GM21367 (cell line): Measurements from ENCODE around the gene XYLB.
"Not testable (repeated sequence)": the region's sequence is repeated elsewhere in the genome, so short reads cannot be mapped to it uniquely, and the experiment has no call there.

Source experiments
- ATAC-seq: cut with Tn5 transposase; IDR thresholded peaks from one replicate; pipeline ENCODE4 v1.9.1; 2021; ENCODE audit not compliant: unreplicated experiment

XYLB gene

DNA sequence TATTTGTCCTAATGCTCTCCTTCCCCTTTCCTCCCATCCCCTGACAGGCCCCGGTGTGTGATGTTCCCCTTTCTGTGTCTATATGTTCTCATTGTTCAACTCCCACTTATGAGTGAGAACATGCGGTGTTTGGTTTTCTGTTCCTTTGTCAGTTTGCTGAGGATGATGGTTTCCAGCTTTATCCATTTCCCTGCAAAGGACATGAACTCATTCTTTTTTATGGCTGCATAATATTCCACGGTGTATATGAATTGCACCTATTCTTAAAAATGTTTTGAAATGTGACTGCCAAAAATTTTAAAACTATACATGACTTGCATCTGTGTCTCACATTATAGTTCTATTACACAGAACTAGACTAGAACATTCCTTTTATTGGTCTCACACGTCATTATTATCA, 25.9 kb upstream of the XYLB start:
- ATAC-seq: not testable (repeated sequence)

DNA sequence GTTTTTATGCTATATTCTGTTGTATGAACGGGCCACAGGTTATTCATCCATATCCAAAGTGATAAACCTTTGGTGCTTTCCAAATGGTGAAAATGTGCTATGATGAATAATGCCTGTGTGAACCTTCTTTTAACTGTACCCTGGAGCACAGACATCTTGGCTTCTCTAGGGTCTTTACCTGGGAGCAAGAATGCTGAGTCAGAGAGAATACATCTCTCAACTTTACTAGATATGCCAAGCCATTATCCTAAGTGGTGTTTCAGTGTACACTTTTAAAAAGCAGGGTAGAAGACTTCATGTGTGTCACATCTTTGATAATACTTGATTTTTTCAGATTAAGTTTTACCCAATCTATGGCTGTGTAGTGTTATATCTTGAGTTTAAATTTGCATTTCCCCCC, 23.5 kb upstream of the XYLB start:
- ATAC-seq: no peak

DNA sequence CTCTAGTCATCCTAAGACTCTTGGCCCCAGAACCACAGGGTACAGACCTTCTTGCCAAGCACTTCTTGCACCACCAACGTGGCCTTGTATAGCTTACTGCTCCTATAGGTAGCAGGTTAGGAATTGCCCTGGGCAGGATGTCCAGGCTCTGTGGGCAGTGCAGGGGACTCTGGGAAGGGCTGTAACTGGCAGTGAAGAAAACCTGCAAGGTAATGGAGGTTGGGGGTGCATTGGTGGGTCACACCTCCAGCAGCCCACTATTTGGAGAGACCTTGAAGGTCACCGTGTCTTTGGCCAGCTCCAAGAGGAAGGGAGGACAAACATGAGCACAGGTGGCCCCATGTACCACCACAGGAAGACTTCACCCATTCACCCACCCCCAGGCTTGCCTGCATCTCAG, 21.3 kb upstream of the XYLB start:
- no peak for ATAC-seq

DNA sequence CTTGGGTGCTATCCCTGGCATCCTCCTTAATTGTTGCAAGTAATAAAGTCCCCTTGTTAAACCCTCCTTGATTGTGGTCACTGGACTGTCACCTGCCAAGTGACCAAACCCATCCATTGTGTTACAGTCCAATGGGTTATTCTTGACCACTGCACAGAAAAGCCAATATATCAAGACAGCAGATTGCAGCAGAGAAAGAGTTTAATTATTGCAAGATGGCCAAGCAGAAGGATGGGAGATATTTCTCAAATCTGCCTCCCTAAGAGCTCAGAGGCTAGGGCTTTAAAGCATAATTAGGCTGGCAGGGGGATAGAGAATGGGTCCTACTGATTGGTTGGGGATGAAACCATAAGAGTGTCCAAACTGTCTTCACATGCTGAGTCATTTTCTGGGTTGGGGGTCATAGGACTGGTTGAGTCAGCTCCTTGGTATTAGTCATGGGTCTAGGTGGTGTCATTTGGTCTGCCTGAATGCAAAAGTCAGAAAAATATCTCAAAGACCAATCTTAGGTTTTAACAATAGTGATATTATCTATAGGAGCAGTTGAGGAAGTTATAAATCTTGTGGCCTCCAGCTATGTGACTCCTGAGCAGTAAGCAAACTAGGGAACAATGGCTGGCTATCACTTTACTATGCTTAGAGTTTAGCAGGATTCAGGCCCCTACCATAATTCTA, 19.1 kb upstream of the XYLB start:
- no peak for ATAC-seq

DNA sequence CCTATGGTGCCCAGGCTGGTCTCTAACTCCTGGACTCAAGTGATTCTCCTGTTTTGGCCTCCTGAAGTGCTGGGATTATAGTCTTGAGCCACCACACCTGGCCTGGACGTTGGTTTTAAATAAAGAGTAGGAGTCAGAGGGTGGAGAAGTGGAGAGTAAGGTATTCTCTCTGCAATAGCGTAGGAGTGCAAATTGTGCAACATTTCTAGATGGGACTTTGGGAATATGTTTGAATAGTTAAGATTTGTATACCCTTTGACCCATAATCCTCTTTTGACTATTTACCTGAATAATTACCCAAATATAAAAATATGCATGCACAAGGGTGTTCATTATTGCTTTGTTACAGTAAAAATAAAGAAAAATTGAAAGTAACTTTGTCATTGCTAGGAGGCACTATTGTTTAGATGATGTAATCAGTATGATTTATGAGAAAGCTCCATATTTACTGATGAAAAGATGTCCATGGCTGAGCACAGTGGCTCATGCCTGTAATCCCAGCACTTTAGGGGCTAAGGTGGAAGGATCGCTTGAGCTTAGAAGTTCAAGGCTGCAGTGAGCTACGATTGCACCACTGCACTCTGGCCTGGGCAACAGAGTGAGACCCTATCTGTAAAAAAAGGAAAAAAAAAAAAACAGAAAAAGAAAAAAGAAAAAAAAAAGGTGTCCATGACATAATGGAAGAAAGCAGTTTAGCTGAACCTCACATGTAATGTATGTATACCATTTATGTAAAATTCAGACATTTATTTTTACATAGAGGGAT, 15.1 kb upstream of the XYLB start:
- ATAC-seq: no peak

DNA sequence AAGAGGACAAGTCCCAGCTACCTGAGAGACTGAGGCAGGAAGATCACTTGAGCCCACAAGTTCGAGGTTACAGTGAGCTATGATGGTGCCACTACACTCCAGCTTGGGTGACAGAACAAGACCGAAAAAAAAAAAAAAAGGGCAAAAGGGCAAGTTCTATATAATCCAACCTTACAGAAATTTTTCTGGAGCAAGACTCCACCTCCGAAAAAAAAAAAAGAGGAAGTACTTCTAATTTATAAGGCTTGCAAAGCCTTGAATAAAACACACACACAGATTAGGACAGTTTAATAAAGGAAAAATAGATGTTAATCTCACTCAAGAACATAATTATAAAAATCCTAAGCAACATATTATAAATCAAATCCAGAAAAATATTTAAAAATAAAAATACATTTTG, 14.4 kb upstream of the XYLB start:
- no peak for ATAC-seq

DNA sequence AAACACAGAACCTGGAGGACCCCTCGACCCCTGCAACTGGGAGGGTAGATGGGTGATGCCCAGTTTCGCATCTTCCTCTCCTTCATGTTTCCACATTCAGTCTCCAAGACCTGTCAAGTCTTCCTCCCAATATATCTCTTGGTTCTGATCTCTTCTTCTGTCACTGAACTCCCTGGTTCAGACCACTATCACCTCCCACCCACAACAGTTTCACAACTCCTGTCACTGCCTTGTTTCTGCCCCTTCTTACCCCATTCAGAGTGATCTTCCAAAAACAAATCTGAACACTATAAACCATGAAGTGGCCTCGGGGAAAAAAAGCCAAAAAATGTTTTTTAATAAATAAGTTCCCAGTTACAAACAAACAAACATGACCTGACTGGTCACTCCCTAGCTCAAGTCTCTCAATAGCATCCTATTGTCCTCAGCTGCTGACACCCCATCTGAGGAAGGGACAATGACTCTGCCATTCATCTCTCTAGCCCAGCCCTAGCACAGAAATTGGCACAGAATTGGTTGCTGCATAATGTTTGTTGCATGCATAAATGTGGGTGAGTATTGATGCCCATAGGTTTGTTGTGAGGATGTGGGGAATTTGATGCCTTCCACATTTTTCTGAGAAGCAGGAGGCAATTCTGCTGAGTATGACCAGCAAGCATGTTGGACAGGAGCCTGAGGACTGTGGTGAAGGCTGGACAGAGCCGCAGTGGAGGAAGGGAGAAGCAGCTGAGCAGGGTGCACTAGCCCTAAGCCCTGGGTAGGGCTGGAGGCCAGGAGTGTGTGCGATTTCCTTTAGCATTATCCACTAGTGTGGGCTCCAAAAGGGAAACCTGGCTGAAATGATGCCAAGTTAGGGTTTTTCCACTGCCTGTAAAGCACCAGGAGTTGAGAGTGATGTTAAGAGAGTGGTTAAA, 12.2 kb upstream of the XYLB start:
- ATAC-seq: no peak

DNA sequence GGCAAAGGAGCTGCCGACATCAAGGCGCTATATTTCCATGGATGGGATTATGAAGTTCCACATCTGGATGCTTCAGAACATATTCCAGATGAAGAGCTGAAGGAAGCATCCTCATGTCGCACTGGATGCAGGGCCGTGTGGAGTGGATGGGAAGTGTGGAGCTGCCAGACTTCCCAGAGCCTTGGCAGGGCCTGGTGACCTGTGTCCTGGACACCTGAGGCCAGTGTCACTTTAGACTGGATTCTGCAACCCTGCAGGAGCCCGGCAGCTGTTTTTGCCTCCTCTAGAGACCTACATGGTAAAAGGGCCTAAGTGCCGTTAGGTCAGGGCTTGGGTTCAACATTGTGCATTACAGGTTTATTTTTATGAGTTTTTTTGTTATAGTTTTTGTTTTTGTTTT, 11.3 kb upstream of the XYLB start:
- ATAC-seq: no peak

DNA sequence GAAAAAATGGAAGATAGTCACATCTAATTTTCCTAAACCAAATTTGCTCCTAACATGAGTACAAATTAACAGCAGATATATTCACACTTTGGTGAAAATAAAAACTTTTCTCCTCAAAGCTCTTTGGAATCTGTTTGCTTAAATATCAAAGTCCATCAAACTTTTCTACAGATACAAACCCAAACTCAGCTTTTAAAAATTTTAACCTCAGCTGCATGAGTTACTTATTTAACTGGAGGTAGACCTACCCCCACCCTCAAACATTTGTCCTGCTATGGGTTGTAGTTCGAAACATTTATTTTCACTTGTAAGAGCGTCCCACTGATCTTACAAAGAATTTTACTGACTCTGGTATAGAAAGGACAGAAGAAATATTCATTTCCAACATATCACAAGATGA, 8.9 kb upstream of the XYLB start:
- no peak for ATAC-seq

DNA sequence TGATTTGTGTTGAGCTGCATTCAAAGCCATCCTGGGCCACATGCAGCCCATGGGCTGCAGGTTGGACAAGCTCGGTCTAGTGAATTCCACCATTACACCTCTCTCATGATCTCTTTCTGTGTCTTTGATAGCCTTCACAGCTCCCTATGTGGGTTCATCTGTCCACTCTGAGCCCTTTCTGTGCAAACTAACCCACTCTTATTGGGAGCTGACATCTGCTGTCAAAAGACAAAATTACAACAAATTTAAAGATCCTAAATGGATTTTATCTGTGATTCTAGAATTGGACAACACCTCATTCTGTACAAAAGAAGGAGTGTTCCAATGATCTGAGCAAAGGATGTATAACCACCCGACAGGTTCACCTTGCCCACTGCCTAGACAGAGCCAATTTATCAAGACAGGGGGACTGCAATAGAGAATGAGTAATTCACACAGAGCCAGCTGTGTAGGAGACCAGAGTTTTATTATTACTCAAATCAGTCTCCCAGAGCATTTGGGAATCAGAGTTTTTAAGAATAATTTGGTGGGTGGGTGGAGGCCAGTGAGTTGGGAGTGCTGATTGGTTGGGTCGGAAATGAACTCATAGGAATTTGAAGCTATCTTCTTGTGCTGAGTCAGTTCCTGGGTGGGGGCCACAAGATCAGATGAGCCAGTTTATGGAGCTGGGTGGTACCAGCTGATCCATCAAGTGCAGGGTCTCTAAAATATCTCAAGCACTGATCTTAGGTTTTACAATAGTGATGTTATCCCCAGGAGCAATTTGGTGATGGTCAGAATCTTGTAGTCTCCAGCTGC, 2.6 kb upstream of the XYLB start:
- no peak for ATAC-seq

DNA sequence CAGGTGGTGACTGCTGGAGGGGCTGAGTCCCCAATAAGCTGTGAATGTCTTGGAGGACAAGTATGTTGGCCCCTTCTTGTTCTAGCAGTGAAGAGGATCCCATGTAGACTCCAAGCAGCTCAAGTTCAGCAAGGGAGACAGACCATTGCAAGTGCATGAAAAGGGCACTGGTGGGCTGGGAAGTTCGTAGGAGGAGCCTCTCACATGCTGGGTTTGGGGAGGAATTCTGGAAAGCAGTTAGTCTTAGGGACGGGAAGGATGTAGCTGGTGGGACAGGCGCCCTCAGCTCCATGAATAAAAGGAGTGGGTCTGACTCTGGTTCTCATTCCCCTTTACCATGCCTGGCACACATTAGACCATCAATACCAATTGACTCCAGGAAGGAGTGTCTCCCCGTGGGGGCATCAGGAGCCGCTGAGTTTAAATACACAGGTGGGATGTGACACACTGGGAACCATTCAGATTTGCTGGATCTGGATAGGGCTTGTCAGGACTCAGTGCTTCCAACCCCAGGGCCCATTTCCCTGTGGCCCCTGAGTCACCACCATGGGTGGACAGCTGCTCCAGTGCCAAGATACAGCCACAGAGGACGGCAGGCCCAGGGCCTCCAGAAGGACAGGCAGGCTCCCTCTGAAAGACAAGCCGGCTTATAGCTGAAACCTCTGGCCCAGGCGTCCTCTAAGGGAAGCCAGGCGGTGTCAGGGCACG, 552 bp upstream of the XYLB start:
- ATAC-seq: no peak

DNA sequence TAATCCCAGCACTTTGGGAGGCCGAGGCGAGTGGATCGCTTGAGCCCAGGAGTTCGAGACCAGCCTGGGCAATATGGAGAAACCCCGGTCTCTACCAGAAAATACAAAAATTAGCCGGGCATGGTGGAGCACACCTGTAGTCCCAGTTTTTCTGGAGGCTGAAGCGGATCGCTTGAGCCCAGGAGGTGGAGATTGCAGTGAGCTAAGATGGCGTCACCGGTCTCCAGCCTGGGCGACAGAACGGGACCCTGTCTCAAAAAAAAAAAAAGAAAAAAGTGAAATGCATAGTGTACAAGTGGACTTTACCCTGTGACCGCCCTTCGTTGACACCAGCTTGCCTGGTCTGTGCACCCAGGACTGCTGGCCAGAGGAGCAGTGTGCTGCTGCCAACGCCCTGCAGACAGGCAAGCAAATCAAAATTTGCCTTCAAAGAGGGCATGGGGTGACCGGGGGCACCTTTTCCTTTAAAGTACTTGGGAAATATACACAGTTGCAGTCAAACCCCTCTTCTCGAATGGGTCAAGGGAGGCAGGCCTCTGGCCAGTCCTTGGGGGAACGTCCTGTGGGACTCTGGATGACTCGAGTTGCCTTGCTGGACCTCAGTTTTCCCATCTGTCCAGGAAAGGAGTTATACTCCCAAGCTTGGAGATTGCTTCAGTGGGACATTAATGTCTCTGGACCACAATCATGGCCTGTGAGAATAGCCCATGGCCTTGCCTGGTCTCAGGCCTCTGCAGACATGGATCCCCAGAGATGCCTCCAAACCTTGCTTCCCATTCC, 1.0 kb downstream of the XYLB start:
- ATAC-seq: no peak

DNA sequence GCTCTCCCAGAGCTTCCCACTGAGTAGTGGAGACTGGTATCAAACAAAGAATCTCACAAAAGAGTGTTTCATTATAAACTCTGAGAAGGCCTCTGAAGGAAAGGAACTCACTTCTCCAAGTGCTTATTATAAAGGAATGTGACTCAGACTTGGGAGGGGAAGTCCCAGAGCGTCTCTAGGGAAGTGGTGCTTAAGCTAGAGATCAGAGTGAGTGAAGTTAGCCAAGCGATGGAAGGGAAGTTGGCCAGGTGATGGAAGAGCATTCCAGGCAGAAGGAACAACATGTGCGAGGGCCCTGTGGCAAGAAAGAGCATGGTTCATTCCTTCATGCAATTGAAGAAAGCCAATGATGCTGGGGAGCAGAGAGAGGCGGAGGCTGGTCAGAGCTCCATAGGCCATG, 2.3 kb downstream of the XYLB start:
- no peak for ATAC-seq

DNA sequence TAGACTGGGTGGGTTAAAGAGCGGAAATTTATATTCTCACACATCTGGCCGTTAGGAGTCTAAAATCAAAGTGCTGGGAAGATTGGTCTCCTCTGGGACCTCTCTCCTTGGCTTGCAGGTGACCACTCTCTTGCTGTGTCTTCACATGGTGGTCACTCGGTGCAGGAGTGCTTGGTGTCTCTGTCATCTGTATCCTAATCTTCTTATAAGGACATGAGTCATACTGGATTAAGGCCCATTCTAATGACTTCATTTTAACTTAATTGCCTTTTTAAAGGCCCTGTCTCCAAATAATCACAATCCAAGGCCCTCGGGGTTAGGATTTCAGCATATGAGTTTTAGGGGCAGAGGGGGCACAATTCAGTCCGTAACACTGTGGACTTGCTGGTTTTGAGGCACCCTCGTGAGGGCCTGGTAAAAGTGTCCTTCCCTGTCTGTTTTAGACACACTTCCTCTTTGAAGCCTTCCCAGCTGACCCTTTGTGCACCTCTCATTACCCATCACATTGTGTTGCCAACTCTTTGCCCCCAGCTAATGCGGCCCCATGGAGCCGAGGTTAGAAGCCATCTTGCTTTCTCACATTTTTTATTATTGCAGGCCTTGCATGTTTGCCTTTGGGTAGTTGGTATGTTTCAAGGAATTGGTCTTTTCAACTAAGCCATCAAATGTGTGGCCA, 3.2 kb downstream of the XYLB start:
- ATAC-seq: no peak

DNA sequence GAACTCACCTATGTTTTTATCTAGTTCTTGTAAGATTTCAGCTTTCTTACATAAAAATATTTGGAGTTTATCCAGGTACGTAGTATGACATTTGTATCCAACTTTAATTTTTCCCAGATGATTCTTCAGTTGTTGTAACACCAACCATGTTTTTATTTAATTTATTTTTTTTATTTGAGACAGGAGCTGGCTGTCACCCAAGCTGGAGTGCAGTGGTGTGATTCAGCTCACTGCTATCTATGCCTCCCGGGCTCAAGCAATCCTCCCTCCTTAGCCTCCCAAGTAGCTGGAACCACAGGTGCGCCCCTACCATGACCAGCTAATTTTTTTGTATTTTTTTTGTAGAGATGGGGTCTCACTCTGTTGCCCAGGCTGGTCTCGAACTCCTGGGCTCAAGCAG, 6.6 kb downstream of the XYLB start:
- ATAC-seq: no peak

DNA sequence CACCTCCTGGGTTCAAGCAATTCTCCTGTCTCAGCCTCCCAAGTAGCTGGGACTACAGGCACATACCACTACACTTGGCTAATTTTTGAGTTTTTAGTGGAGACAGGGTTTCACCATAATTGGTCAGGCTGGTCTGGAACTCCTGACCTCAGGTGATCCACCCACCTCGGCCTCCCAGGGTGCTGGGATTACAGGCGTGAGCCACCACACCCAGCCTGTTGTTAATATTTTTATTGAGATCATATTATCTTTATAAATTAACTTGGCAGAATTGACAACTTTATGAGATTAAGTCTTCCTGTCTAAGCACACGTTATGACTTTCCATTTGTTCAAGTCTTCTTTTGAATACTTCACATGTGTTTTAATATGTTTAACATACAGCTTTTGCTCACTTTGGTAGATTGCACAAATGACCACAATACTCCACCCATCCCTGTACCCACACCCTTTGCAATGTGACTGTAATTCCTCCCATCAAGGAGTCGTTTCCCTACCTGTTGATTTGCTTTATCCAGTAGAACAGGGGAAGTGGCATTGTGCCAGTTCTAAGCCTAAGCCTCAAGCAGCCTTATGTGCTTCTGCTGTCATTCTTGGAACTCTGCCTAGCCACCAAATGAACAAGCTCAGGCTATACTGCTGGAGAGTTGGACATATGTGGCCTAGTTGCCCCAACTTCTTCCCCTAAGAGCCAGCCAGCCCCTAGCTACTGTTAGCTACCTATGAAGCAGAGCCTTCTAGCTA, 8.2 kb downstream of the XYLB start:
- no peak for ATAC-seq

DNA sequence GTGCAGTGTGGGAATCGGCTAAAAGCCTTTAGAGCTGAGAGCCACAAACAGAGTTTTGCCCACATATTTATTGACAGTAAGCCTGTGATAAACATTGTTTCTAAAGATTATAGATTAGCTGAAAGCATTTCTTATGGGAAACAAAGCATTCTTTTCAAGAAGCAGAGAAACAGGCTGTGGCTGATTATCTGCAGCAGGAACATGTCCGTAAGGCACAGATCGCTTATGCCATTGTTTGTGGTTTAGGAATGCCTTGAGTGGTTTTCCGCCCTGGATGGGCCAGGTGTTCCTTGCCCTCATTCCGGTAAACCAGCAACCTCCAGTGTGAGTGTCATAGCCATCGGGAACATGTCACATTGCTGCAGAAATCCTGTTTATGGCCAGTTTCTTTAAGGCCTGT, 12.5 kb downstream of the XYLB start:
- ATAC-seq: no peak

DNA sequence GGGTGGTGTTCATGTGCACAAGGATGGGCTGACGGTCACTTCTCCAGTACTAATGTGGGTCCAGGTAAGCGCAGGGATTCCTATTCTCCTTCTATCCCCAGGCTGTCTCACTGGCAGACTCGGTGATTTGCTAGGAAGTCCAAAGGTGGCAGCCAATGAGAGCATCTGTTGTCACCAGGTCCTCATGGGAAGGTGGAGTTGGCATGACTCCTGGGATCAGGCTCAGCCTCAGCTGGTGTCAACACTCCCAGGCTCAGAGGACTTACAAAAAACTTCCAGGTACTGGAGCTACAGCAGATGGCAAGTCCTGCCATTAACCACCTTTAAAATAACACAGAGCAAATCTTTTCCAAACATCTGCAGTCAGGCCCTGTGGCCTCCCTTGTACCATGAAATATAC, 13.8 kb downstream of the XYLB start:
- ATAC-seq: no peak
